ENCODE data around the gene NEIL3.
A peak's percentile ranks its signal among the peaks of the same experiment; 100 is the strongest.

GRCh38 chr4:177339477-177340374 lies 30.1 kb downstream of the NEIL3 start:
- TF ChIP-seq, protein P1, sequence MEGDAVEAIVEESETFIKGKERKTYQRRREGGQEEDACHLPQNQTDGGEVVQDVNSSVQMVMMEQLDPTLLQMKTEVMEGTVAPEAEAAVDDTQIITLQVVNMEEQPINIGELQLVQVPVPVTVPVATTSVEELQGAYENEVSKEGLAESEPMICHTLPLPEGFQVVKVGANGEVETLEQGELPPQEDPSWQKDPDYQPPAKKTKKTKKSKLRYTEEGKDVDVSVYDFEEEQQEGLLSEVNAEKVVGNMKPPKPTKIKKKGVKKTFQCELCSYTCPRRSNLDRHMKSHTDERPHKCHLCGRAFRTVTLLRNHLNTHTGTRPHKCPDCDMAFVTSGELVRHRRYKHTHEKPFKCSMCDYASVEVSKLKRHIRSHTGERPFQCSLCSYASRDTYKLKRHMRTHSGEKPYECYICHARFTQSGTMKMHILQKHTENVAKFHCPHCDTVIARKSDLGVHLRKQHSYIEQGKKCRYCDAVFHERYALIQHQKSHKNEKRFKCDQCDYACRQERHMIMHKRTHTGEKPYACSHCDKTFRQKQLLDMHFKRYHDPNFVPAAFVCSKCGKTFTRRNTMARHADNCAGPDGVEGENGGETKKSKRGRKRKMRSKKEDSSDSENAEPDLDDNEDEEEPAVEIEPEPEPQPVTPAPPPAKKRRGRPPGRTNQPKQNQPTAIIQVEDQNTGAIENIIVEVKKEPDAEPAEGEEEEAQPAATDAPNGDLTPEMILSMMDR (IDR thresholded peaks at IDR 0.05; ENCODE audit: borderline replicate concordance, extremely low read depth, low read length, poor library complexity, severe bottlenecking) = peak; percentile 81
- TF ChIP-seq EZH2 (IDR thresholded peaks at IDR 0.05; ENCODE audit: borderline replicate concordance, low read depth, low read length, severe bottlenecking) = no peak

Data from DND-41 (cell line).